Endothelial cell of umbilical vein (primary cell): ENCODE data around the gene SMOC2. TPM values are rescaled to one million over a fixed set of nuclear protein-coding genes. Genes with fewer than 3 reads are reported as not detected.

Experiments
- BruUV-seq: library from RNA; stranded (reverse); fragments of 400-500 nt; replicated peaks from 2 replicates; lab custom pipeline; 2021; lab: Mats Ljungman, UMichigan
- CTCF ChIA-PET: fragments of 300-600, 350-600 bp; sonication (Branson Sonifier 250); formaldehyde crosslinking; loops from one replicate; lab custom pipeline; 2021; ENCODE audit warnings: antibody characterized with exemption, inconsistent platforms; lab: Charles Lee
- POLR2A ChIA-PET: fragments of 300-600, 350-600 bp; sonication (Branson Sonifier 250); formaldehyde crosslinking; loops from one replicate; lab custom pipeline; 2021; ENCODE audit warnings: antibody characterized with exemption, inconsistent platforms; lab: Charles Lee
- DNase-seq: peaks from one replicate; pipeline ENCODE4 v3.0.0-alpha.2; 2011; ENCODE audit warnings: low read depth, low spot score
- FAIRE-seq: peaks from 2 replicates; lab custom pipeline; 2011; peaks lifted over from hg19 to GRCh38; lab: Jason Lieb, UNC
- H2AFZ ChIP-seq: 2 replicates; pipeline ENCODE4 v1.6.0; 2012; ENCODE audit warnings: low read depth, low read length, control low read depth, inconsistent platforms
- H3K27ac ChIP-seq: 2 replicates; pipeline ENCODE4 v1.5.1; 2011; ENCODE audit warnings: low read depth, mild to moderate bottlenecking, control low read depth, low read length, moderate library complexity; ENCODE audit not compliant: insufficient read depth
- H3K27me3 ChIP-seq, 2 experiments: 2 replicates each; pipeline versions ENCODE4 v1.6.0 to v1.6.1; 2011; ENCODE audit warnings: low read length in 2 of 2, mixed read lengths in 1 of 2; ENCODE audit not compliant: control insufficient read depth in 2 of 2, insufficient read depth in 2 of 2
- H3K36me3 ChIP-seq, 2 experiments: 2 replicates in 1 of 2; 3 replicates in 1 of 2; pipeline ENCODE4 v1.5.1; 2011; ENCODE audit warnings: low read length in 2 of 2, mild to moderate bottlenecking in 1 of 2, moderate library complexity in 1 of 2; ENCODE audit not compliant: control insufficient read depth in 2 of 2, insufficient read depth in 2 of 2; ENCODE audit errors: extremely low read depth in 1 of 2
- H3K4me1 ChIP-seq: 3 replicates; pipeline ENCODE4 v1.5.1; 2011; ENCODE audit warnings: mild to moderate bottlenecking, low read length; ENCODE audit not compliant: control insufficient read depth, insufficient read depth; ENCODE audit errors: extremely low read depth
- H3K4me2 ChIP-seq: 2 replicates; pipeline ENCODE4 v1.6.1; 2011; ENCODE audit warnings: low read length, control low read depth, mixed read lengths; ENCODE audit not compliant: insufficient read depth
- H3K4me3 ChIP-seq, 3 experiments: fragments of 200-600 bp in 1 of 3; sonication (generic), shearing (Covaris generic) in 1 of 3; replicated peaks in 1 of 3; 2 replicates each; pipeline ENCODE4 v1.5.1; 2011 to 2016; ENCODE audit warnings: control low read depth in 3 of 3, low read length in 3 of 3, mild to moderate bottlenecking in 2 of 3, inconsistent platforms in 1 of 3, low read depth in 1 of 3, moderate library complexity in 1 of 3; ENCODE audit not compliant: insufficient read depth in 1 of 3
- H3K79me2 ChIP-seq: 2 replicates; pipeline ENCODE4 v1.6.0; 2012; ENCODE audit warnings: low read length, inconsistent platforms; ENCODE audit not compliant: control insufficient read depth, insufficient read depth
- H3K9ac ChIP-seq: replicated peaks from 2 replicates; pipeline ENCODE3; 2011; ENCODE audit warnings: low read length, control low read depth; ENCODE audit not compliant: insufficient read depth; ENCODE audit errors: extremely low read depth
- H3K9me1 ChIP-seq: replicated peaks from 3 replicates; pipeline ENCODE4 v1.6.0; 2011; ENCODE audit warnings: mild to moderate bottlenecking, low read length; ENCODE audit not compliant: control insufficient read depth, insufficient read depth; ENCODE audit errors: extremely low read depth
- H3K9me3 ChIP-seq: replicated peaks from 2 replicates; pipeline ENCODE4 v1.5.1; 2012; ENCODE audit warnings: low read length, inconsistent platforms; ENCODE audit not compliant: control insufficient read depth, insufficient read depth
- H4K20me1 ChIP-seq: replicated peaks from 2 replicates; pipeline ENCODE3; 2011; ENCODE audit warnings: mild to moderate bottlenecking, low read length; ENCODE audit not compliant: control insufficient read depth, insufficient read depth; ENCODE audit errors: extremely low read depth
- CTCF ChIP-seq, 2 donors: IDR thresholded peaks; 1 replicate in 1 of 2; 2 replicates in 1 of 2; pipeline ENCODE4 v1.5.1; 2011; ENCODE audit warnings: low read length in 2 of 2, mild to moderate bottlenecking in 2 of 2, moderate library complexity in 2 of 2, control low read depth in 1 of 2, inconsistent platforms in 1 of 2, low read depth in 1 of 2; ENCODE audit not compliant: insufficient read depth in 1 of 2; ENCODE audit errors: extremely low read depth in 1 of 2
- EZH2 ChIP-seq: IDR thresholded peaks from 2 replicates; pipeline ENCODE4 v1.6.1; 2012; ENCODE audit warnings: borderline replicate concordance, low read depth, mild to moderate bottlenecking, moderate library complexity, low read length, inconsistent platforms; ENCODE audit not compliant: severe bottlenecking
- FOS ChIP-seq: IDR thresholded peaks from 2 replicates; pipeline ENCODE4 v1.6.1; 2011; ENCODE audit warnings: mild to moderate bottlenecking, low read length, moderate library complexity, borderline replicate concordance; ENCODE audit not compliant: insufficient read depth
- GATA2 ChIP-seq: IDR thresholded peaks from 2 replicates; pipeline ENCODE4 v1.7.0; 2011; ENCODE audit warnings: low read depth, mild to moderate bottlenecking, moderate library complexity, mixed read lengths, low read length; ENCODE audit not compliant: insufficient read length, insufficient read depth
- JUN ChIP-seq: IDR thresholded peaks from 2 replicates; pipeline ENCODE4 v1.6.1; 2011; ENCODE audit warnings: borderline replicate concordance, low read depth; ENCODE audit not compliant: insufficient read length, insufficient read depth
- MAX ChIP-seq: IDR thresholded peaks from 2 replicates; pipeline ENCODE4 v1.6.1; 2011; ENCODE audit not compliant: insufficient read depth, insufficient read length
- MYC ChIP-seq: IDR thresholded peaks from one replicate; pipeline ENCODE4 v1.6.1; 2011; ENCODE audit warnings: mild to moderate bottlenecking, low read depth, low read length
- POLR2A ChIP-seq: IDR thresholded peaks from 2 replicates; pipeline ENCODE4 v1.6.1; 2012; ENCODE audit warnings: low read depth, mild to moderate bottlenecking, control low read depth, low read length
- POLR2AphosphoS5 ChIP-seq: IDR thresholded peaks from 2 replicates; pipeline ENCODE4 v1.6.1; 2012; ENCODE audit warnings: low read depth, mild to moderate bottlenecking, control low read depth, low read length, moderate library complexity; ENCODE audit not compliant: insufficient read depth
- dilution Hi-C: fragments of 300-500 bp; cut with MboI; formaldehyde crosslinking; loops from one replicate; pipeline ENCODE4 v1.15.0; 2019; ENCODE audit warnings: low sequenced_read_pairs; ENCODE audit not compliant: extremely low pct_ligation_motif_present
- intact Hi-C: fragments of 100-400 bp; cut with micrococcal nuclease; formaldehyde crosslinking; loops from one replicate; pipeline ENCODE4 v1.10.0; 2022
- polyA plus RNA-seq, 4 experiments: library from polyadenylated mRNA; depleted of rRNA in 3 of 4; stranded (reverse) in 3 of 4; unstranded in 1 of 4; fragments of >200 nt; gene quantifications; 2 replicates each; pipeline versions ENCODE4 v1.2.1 to v1.2.3, GENCODE V29; 2011 to 2012; ENCODE audit warnings: missing spikeins in 1 of 4
- total RNA-seq: library from RNA; stranded (reverse); gene quantifications from 2 replicates; pipeline ENCODE4 v1.2.3, GENCODE V29; 2021

The SMOC2 gene
- total and polyA plus RNA-seq, 2 donors (not counting 3 experiments of a cell fraction or from before 2014, with no cell fraction given) = not detected

GRCh38 chr6:168597471-168597875 lies 156.5 kb downstream of the SMOC2 start:
- Histone ChIP-seq H3K4me2 (no peak overlapping the region), H3K79me2 (no peaks in the 10 kb centered on the region), H3K9me3 (peaks cover 5% of the 10 kb centered on the region), H3K9ac (no peak overlapping the region), H3K4me3 (no peak overlapping the region), H3K9me1 (no peaks in the 10 kb centered on the region), H3K27me3 (no peaks in the 10 kb centered on the region), H4K20me1 (no peaks in the 10 kb centered on the region), H3K4me1 (no peaks in the 10 kb centered on the region), H3K27ac (no peak overlapping the region), H3K36me3 (no peaks in the 10 kb centered on the region), H2AFZ (no peak overlapping the region)
- no TSS peak for BruUV-seq
- no peak for TF ChIP-seq MYC
- no peak for TF ChIP-seq JUN
- TF ChIP-seq MAX = no peak
- no peak for TF ChIP-seq POLR2AphosphoS5
- TF ChIP-seq POLR2A = no peak
- TF ChIP-seq EZH2 = no peak
- no peak for TF ChIP-seq GATA2
- TF ChIP-seq FOS = no peak
- no peak for TF ChIP-seq CTCF (IDR thresholded peaks at IDR 0.05; ENCODE audit: extremely low read depth in 1 of 2, insufficient read depth in 1 of 2, low read depth in 1 of 2, low read length in 2 of 2)
- intact Hi-C loops = no loop called here
- no peak for FAIRE-seq
- dilution Hi-C loops = no loop called here
- CTCF ChIA-PET = no interaction called here
- no peak for DNase-seq
- POLR2A ChIA-PET = no interaction called here
